GM12892 (cell line): ENCODE results near the gene RBM45.
"Not testable (repeated sequence)": the region's sequence is repeated elsewhere in the genome, so short reads cannot be mapped to it uniquely, and the experiment has no call there.

Experiments used
- DNase-seq: peaks from one replicate; pipeline ENCODE4 v3.0.0; 2011; ENCODE audit not compliant: insufficient read length
- FAIRE-seq: peaks from 2 replicates; lab custom pipeline; 2011; peaks lifted over from hg19 to GRCh38; lab: Jason Lieb, UNC
- POLR2A ChIP-seq: IDR thresholded peaks from 2 replicates; pipeline ENCODE4 v1.6.1; 2011; ENCODE audit warnings: low read depth, low read length, control low read depth
- POLR2AphosphoS5 ChIP-seq: IDR thresholded peaks from 2 replicates; pipeline ENCODE4 v1.6.1; 2011; ENCODE audit warnings: low read depth, low read length, control low read depth
- TAF1 ChIP-seq: IDR thresholded peaks from 2 replicates; pipeline ENCODE4 v1.6.1; 2011; ENCODE audit warnings: low read depth, mild to moderate bottlenecking, control low read depth, low read length, borderline replicate concordance

The RBM45 gene

GRCh38 chr2:178143481-178143880 is 31.2 kb downstream of the RBM45 start:
- FAIRE-seq = no peak
- TF ChIP-seq TAF1 (no peak), POLR2AphosphoS5 (no peak), POLR2A (no peak)
- DNase-seq = no peak

GRCh38 chr2:178152033-178152432 is 39.8 kb downstream of the RBM45 start:
- TF ChIP-seq TAF1 (no peak), POLR2AphosphoS5 (no peak), POLR2A (no peak)
- no peak for DNase-seq
- FAIRE-seq = no peak

- FAIRE-seq (no peak), DNase-seq (no peak)
- TF ChIP-seq TAF1 (no peak), POLR2A (no peak), POLR2AphosphoS5 (no peak)
These were observed 40.3 kb downstream of the RBM45 start for GRCh38 chr2:178152542-178152941.

GRCh38 chr2:178152977-178153376 is 40.7 kb downstream of the RBM45 start:
- TF ChIP-seq POLR2A (no peak), TAF1 (no peak), POLR2AphosphoS5 (no peak)
- no peak for FAIRE-seq

GRCh38 chr2:178153878-178154277 is 41.6 kb downstream of the RBM45 start:
- FAIRE-seq, DNase-seq: not testable (repeated sequence)

More at GRCh38 chr2:178152977-178153376, 40.7 kb downstream of the RBM45 start:
- no peak for DNase-seq

GRCh38 chr2:178155524-178155923 is 43.3 kb downstream of the RBM45 start:
- FAIRE-seq (no peak), DNase-seq (no peak)
- TF ChIP-seq POLR2AphosphoS5 (no peak), POLR2A (no peak), TAF1 (no peak)

- no peak for TF ChIP-seq POLR2AphosphoS5
- no peak for TF ChIP-seq POLR2A
- no peak for TF ChIP-seq TAF1
- DNase-seq = no peak
- no peak for FAIRE-seq
These were observed 45.3 kb downstream of the RBM45 start for GRCh38 chr2:178157574-178157973.

GRCh38 chr2:178159966-178160365 is 47.7 kb downstream of the RBM45 start:
- FAIRE-seq (no peak), DNase-seq (no peak)
- TF ChIP-seq POLR2AphosphoS5 (no peak), POLR2A (no peak), TAF1 (no peak)

- FAIRE-seq (no peak), DNase-seq (no peak)
- TF ChIP-seq POLR2AphosphoS5 (no peak), TAF1 (no peak), POLR2A (no peak)
These were observed 48.4 kb downstream of the RBM45 start for GRCh38 chr2:178160601-178161000.

- DNase-seq (no peak), FAIRE-seq (no peak)
- TF ChIP-seq TAF1 = no peak
- no peak for TF ChIP-seq POLR2A
- no peak for TF ChIP-seq POLR2AphosphoS5
These were observed 51.2 kb downstream of the RBM45 start for GRCh38 chr2:178163395-178163794.

- no peak for DNase-seq
- TF ChIP-seq POLR2AphosphoS5 (no peak), TAF1 (no peak), POLR2A (no peak)
- FAIRE-seq = no peak
These were observed 51.7 kb downstream of the RBM45 start for GRCh38 chr2:178163911-178164310.

- DNase-seq = no peak
- TF ChIP-seq POLR2A (no peak), TAF1 (no peak), POLR2AphosphoS5 (no peak)
- FAIRE-seq = no peak
These were observed 61.4 kb downstream of the RBM45 start for GRCh38 chr2:178173657-178174056.
